Tongue (tissue), 2 donors: ENCODE measurements around the gene SFI1. TPM values are rescaled to one million over a fixed set of nuclear protein-coding genes. Genes with fewer than 3 reads are reported as not detected.
"Not testable (repeated sequence)": the region's sequence is repeated elsewhere in the genome, so short reads cannot be mapped to it uniquely, and the experiment has no call there.

Experiments used
- DNase-seq: peaks from one replicate; pipeline ENCODE4 v3.0.0-alpha.2; 2015
- total RNA-seq: library from RNA; depleted of rRNA; stranded (reverse); fragments of >200 nt; gene quantifications from one replicate; pipeline ENCODE4 v1.2.3, GENCODE V29; 2014

Gene SFI1
- total RNA-seq, 1 donor from 2014 or later, result 25.4 TPM

- no peak for DNase-seq
Observed at GRCh38 chr22:31635638-31636306, 139.4 kb downstream of the SFI1 start.

- DNase-seq, result no peak
Observed at GRCh38 chr22:31637447-31637890, 141.1 kb downstream of the SFI1 start.

GRCh38 chr22:31637891-31638618 is 141.7 kb downstream of the SFI1 start:
- no peak for DNase-seq

GRCh38 chr22:31639436-31640039 is 143.2 kb downstream of the SFI1 start:
- no peak for DNase-seq

- no peak for DNase-seq
Observed at GRCh38 chr22:31646186-31647019, 150.1 kb downstream of the SFI1 start.

- no peak for DNase-seq
Observed at GRCh38 chr22:31647066-31647465, 150.7 kb downstream of the SFI1 start.

- no peak for DNase-seq
Observed at GRCh38 chr22:31647523-31648320, 151.4 kb downstream of the SFI1 start.

GRCh38 chr22:31650391-31650790 is 154.1 kb downstream of the SFI1 start:
- no peak for DNase-seq

GRCh38 chr22:31651664-31652063 is 155.3 kb downstream of the SFI1 start:
- DNase-seq, result no peak

- DNase-seq, result no peak
Observed at GRCh38 chr22:31652088-31652487, 155.8 kb downstream of the SFI1 start.

GRCh38 chr22:31652911-31653684 is 156.8 kb downstream of the SFI1 start:
- DNase-seq, result no peak

GRCh38 chr22:31653944-31654343 is 157.6 kb downstream of the SFI1 start:
- no peak for DNase-seq

- DNase-seq, result no peak
Observed at GRCh38 chr22:31654408-31654807, 158.1 kb downstream of the SFI1 start.

GRCh38 chr22:31659246-31659645 is 162.9 kb downstream of the SFI1 start:
- DNase-seq, result no peak

GRCh38 chr22:31660860-31661341 is 164.6 kb downstream of the SFI1 start:
- DNase-seq, result not testable (repeated sequence)

GRCh38 chr22:31661851-31662667 is 165.7 kb downstream of the SFI1 start, which contains the start of gene PISD:
TSS of gene PISD (minus strand) at chr22:31662215. CDS start at chr22:31662208, 7 bp downstream.
- peak; percentile 98 for DNase-seq

- DNase-seq, result no peak
Observed at GRCh38 chr22:31662668-31663037, 166.3 kb downstream of the SFI1 start.
